Endodermal cell (in vitro differentiated cells): ENCODE data around the gene CLDN9. TPM values are rescaled to one million over a fixed set of nuclear protein-coding genes. Genes with fewer than 3 reads are reported as not detected.

Experiments
- DNase-seq: peaks from one replicate; pipeline ENCODE4 v3.0.0-alpha.2; 2017
- H3K27ac ChIP-seq: 2 replicates; pipeline ENCODE4 v1.5.1; 2013; ENCODE audit warnings: mild to moderate bottlenecking, low read depth, low read length, moderate library complexity
- H3K27me3 ChIP-seq: 2 replicates; pipeline ENCODE4 v1.6.1; 2013; ENCODE audit warnings: mild to moderate bottlenecking, low read length, moderate library complexity; ENCODE audit not compliant: insufficient read depth, control insufficient read depth, poor library complexity, severe bottlenecking
- H3K36me3 ChIP-seq: 2 replicates; pipeline ENCODE4 v1.7.0; 2013; ENCODE audit warnings: mild to moderate bottlenecking, low read length, moderate library complexity; ENCODE audit not compliant: control insufficient read depth, insufficient read depth
- H3K4me1 ChIP-seq: one replicate; pipeline ENCODE4 v1.7.0; 2013; ENCODE audit warnings: low read length; ENCODE audit not compliant: control insufficient read depth, insufficient read depth
- H3K4me3 ChIP-seq: 2 replicates; pipeline ENCODE4 v1.5.1; 2013; ENCODE audit warnings: mild to moderate bottlenecking, low read length, moderate library complexity
- H3K9ac ChIP-seq: 2 replicates; pipeline ENCODE4 v1.6.1; 2013; ENCODE audit warnings: mild to moderate bottlenecking, low read length, moderate library complexity; ENCODE audit not compliant: poor library complexity, severe bottlenecking; ENCODE audit errors: extremely low read depth
- H3K9me3 ChIP-seq: 2 replicates; pipeline ENCODE4 v1.6.1; 2013; ENCODE audit warnings: mild to moderate bottlenecking, low read length, moderate library complexity; ENCODE audit not compliant: control insufficient read depth
- H3K27ac Mint-ChIP-seq: 2 replicates; pipeline ENCODE4 v1.8.0; 2020; ENCODE audit warnings: mixed read lengths
- H3K27me3 Mint-ChIP-seq: 2 replicates; pipeline ENCODE4 v1.8.0; 2021; ENCODE audit warnings: mild to moderate bottlenecking, mixed read lengths; ENCODE audit not compliant: insufficient read depth
- H3K36me3 Mint-ChIP-seq: 2 replicates; pipeline ENCODE4 v1.8.0; 2020; ENCODE audit warnings: low read depth, mixed read lengths
- H3K4me1 Mint-ChIP-seq: 2 replicates; pipeline ENCODE4 v1.8.0; 2020; ENCODE audit warnings: mixed read lengths
- H3K4me3 Mint-ChIP-seq: 2 replicates; pipeline ENCODE4 v1.8.0; 2020; ENCODE audit warnings: mild to moderate bottlenecking, moderate library complexity, mixed read lengths
- H3K9me3 Mint-ChIP-seq: 2 replicates; pipeline ENCODE4 v1.8.0; 2020; ENCODE audit warnings: mild to moderate bottlenecking, mixed read lengths
- CTCF ChIP-seq: fragments of 200-600 bp; sonication (generic); conservative IDR thresholded peaks from 2 replicates; pipeline ENCODE4 v1.5.0; 2021; ENCODE audit warnings: antibody characterized with exemption, mild to moderate bottlenecking
- WGBS, 2 experiments: methylation state at CpG; one replicate each; pipeline versions ENCODE4 v1.1.5 to v1.1.7; 2013; ENCODE audit warnings: missing lambda C conversion rate in 2 of 2, mixed read lengths in 1 of 2; ENCODE audit not compliant: insufficient coverage in 1 of 2, insufficient read length in 1 of 2; 5-methylcytosine and 5-hydroxymethylcytosine counted together
- total RNA-seq, 2 donors: library from RNA; stranded (reverse); fragmentation: NEBNext Ultra II Directional in 1 of 2; extraction: Animal tissue kit (Norgen Biotek cat#: 25700) in 1 of 2; gene quantifications; 2 replicates in 1 of 2; 3 replicates in 1 of 2; pipeline ENCODE4 v1.2.1, GENCODE V29; 2021

Gene CLDN9
- total RNA-seq, 2 donors from 2014 or later, result 0.18 TPM; not detected in 1

- Histone ChIP-seq H3K27ac (peak overlapping the region; percentile 30), H3K4me1 (peaks cover 3% of the 10 kb centered on the region), H3K36me3 (peaks cover 15% of the 10 kb centered on the region), H3K9ac (peak overlapping the region; percentile 67), H3K27me3 (no peaks in the 10 kb centered on the region), H3K4me3 (peak overlapping the region; percentile 85), H3K9me3 (no peaks in the 10 kb centered on the region)
- no peaks in the 10 kb centered on the region for H3K27me3 Mint-ChIP-seq
- peak overlapping the region; percentile 93 for H3K27ac Mint-ChIP-seq
- no peaks in the 10 kb centered on the region for H3K9me3 Mint-ChIP-seq
- TF ChIP-seq CTCF, result no peak
- peaks cover 6% of the 10 kb centered on the region for H3K36me3 Mint-ChIP-seq
- DNase-seq, result peak; percentile 87
- H3K4me1 Mint-ChIP-seq, result peaks cover 25% of the 10 kb centered on the region
- WGBS, 2 experiments, result 14 to 22% methylated on average over 25 to 33 of the region's 33 CpGs
- peak overlapping the region; percentile 77 for H3K4me3 Mint-ChIP-seq
Observed at GRCh38 chr16:2981177-2981898, 31.4 kb upstream of the CLDN9 start.

GRCh38 chr16:2981899-2982250 is 30.8 kb upstream of the CLDN9 start:
- H3K27ac Mint-ChIP-seq, result peak overlapping the region; percentile 93
- no peak for TF ChIP-seq CTCF
- peak; percentile 78 for DNase-seq
- peaks cover 3% of the 10 kb centered on the region for H3K4me1 ChIP-seq
- H3K4me1 Mint-ChIP-seq, result peaks cover 25% of the 10 kb centered on the region
- no peaks in the 10 kb centered on the region for H3K9me3 ChIP-seq
- H3K9ac ChIP-seq, result peak overlapping the region; percentile 49
- no peaks in the 10 kb centered on the region for H3K27me3 Mint-ChIP-seq
- H3K9me3 Mint-ChIP-seq, result no peaks in the 10 kb centered on the region
- peak overlapping the region; percentile 85 for H3K4me3 ChIP-seq
- H3K36me3 ChIP-seq, result peaks cover 12% of the 10 kb centered on the region
- H3K27ac ChIP-seq, result peak overlapping the region; percentile 30
- 12 to 42% methylated on average over 3 to 4 of the region's 4 CpGs for WGBS, 2 experiments
- H3K36me3 Mint-ChIP-seq, result peaks cover 6% of the 10 kb centered on the region
- H3K27me3 ChIP-seq, result no peaks in the 10 kb centered on the region
- peak overlapping the region; percentile 77 for H3K4me3 Mint-ChIP-seq

- no peak overlapping the region for H3K9ac ChIP-seq
- H3K27me3 Mint-ChIP-seq, result no peaks in the 10 kb centered on the region
- 73 to 86% methylated on average over 5 of the region's 5 CpGs for WGBS, 2 experiments
- no peak overlapping the region for H3K4me3 ChIP-seq
- peaks cover 25% of the 10 kb centered on the region for H3K4me1 Mint-ChIP-seq
- H3K4me3 Mint-ChIP-seq, result peak overlapping the region; percentile 77
- H3K36me3 ChIP-seq, result peaks cover 7% of the 10 kb centered on the region
- TF ChIP-seq CTCF, result no peak
- H3K27ac Mint-ChIP-seq, result peak overlapping the region; percentile 93
- no peaks in the 10 kb centered on the region for H3K9me3 ChIP-seq
- peaks cover 3% of the 10 kb centered on the region for H3K4me1 ChIP-seq
- peaks cover 6% of the 10 kb centered on the region for H3K36me3 Mint-ChIP-seq
- H3K9me3 Mint-ChIP-seq, result no peaks in the 10 kb centered on the region
- no peak for DNase-seq
- no peak overlapping the region for H3K27ac ChIP-seq
- H3K27me3 ChIP-seq, result no peaks in the 10 kb centered on the region
Observed at GRCh38 chr16:2982402-2982801, 30.3 kb upstream of the CLDN9 start.
